HS-5 (cell line): ENCODE results near the gene SIGLEC14.
"Not testable (repeated sequence)": the region's sequence is repeated elsewhere in the genome, so short reads cannot be mapped to it uniquely, and the experiment has no call there.

Experiments
- DNase-seq: peaks from one replicate; pipeline ENCODE4 v3.0.0-alpha.2; 2012; ENCODE audit warnings: low read depth

Gene SIGLEC14

GRCh38 chr19:51646730-51647129 lies at the start of gene SIGLEC14:
SIGLEC14 (minus strand) TSS chr19:51646825; CDS start chr19:51646759, 66 bp downstream.
- DNase-seq: not testable (repeated sequence)

DNA sequence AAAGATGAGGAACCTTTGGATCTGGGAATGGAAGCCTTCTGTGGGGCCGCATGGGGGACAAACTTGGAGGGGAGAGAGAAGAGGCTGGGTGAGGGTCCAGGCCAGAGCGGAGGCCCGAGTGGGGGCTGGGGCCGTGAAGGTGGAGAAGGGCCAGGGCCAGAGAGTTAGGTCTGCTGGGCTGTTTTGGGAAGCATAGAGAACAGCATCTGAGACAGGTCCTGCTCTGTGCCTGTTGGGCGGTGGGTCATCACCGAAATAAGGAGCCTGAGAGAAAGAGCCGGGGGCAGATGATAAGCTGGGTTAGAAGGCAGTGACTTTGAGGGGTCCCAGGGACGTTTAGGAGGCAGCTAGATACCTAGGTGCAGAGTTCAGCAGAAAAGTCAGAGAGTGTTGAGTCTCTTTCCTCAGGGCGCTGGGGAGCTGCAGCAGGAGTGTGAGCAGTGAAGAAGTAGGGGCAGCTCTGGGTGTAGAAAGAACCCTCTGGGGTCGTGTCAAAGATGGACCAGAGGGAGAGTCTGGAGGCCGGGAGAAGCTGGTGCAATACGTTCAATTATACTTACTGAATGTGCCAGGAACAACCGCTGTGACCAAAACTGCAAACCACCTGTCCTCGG lies 49.2 kb upstream of the SIGLEC14 start:
- DNase-seq: no peak

GRCh38 chr19:51695088-51695487 lies 48.5 kb upstream of the SIGLEC14 start:
- no peak for DNase-seq

- DNase-seq: no peak
Observed at GRCh38 chr19:51694318-51695085, 47.9 kb upstream of the SIGLEC14 start.

- no peak for DNase-seq
Observed at GRCh38 chr19:51693819-51694218, 47.2 kb upstream of the SIGLEC14 start.

GRCh38 chr19:51693260-51693659 lies 46.6 kb upstream of the SIGLEC14 start, which contains the start of gene SPACA6:
SPACA6 (plus strand) TSS chr19:51693330; CDS start chr19:51693527, 197 bp downstream.
- DNase-seq: no peak

GRCh38 chr19:51692468-51692867 lies 45.8 kb upstream of the SIGLEC14 start:
- DNase-seq: no peak

DNA sequence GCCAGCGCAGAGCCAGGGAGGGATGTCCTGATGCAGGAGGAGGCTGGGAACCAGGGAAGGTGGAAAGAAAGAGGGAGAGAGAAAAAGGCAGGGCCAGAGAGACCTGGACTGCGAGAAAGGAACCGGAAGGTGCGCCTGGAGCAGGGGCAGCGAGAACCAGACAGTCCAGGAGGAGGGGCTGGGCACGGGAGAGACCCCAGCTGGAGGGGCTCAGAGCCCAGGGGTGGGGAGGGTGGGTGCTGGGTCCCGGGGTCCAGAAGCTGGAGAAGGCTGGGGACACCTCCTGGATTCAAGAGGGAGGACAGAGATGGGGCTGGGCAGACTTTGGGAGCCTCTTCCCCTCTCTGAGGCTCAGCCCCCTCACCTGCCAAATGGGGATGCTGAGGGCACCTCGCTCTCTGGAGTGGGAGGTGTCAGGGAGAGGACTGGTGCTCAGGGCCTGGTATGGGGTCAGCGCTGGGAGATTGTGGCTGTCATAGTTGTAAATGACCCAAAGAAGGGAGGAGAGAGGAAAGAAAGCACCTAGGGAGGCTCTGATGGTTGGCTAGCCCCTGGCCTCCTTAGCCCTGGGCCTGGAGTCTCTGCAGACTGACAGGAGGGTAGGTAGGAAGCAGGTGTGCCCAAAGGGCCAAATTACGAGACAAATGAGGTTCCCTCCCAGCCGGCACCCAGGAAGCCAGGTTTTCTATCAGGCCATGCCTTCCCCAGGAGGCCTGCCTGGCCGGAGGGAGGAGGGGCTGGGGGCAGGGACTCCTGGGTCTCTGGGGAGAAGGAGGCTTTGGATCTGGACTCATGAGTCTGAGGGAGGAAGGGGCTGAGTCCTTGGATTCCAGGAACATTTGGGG lies 45.2 kb upstream of the SIGLEC14 start:
- no peak for DNase-seq

- DNase-seq: no peak
Observed at GRCh38 chr19:51691074-51691583, 44.5 kb upstream of the SIGLEC14 start.

DNA sequence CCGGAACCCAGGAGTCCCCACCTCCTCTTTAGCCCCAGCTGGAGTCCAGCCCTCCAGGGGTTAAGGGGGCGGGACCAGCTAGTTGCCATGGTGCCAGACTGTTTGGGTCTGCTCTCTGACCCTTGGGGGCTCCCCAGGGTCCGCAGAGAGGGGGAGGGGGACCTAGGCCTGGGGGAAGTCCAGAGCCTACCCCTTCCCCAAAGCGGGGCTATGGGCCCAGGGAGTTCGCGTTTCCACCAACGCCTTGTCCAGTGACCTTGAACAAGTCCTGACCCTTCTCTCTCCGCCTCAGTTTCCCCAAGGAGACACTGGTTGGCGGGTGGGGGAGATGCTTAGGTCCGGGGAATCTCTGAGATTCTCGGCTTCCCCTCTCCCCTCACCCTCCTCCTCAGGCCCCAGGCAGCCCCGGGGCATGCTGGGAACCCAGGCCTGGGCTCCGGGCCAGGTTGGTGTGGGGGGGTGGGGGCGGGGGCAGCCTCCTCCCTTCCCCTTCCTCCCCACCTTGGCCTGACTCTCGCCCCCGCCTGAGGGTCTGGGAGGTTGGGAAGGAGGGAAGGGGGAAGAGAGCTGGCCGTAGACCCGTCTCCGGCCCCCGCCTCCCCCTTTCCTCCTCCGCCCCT lies 43.9 kb upstream of the SIGLEC14 start:
- no peak for DNase-seq

DNA sequence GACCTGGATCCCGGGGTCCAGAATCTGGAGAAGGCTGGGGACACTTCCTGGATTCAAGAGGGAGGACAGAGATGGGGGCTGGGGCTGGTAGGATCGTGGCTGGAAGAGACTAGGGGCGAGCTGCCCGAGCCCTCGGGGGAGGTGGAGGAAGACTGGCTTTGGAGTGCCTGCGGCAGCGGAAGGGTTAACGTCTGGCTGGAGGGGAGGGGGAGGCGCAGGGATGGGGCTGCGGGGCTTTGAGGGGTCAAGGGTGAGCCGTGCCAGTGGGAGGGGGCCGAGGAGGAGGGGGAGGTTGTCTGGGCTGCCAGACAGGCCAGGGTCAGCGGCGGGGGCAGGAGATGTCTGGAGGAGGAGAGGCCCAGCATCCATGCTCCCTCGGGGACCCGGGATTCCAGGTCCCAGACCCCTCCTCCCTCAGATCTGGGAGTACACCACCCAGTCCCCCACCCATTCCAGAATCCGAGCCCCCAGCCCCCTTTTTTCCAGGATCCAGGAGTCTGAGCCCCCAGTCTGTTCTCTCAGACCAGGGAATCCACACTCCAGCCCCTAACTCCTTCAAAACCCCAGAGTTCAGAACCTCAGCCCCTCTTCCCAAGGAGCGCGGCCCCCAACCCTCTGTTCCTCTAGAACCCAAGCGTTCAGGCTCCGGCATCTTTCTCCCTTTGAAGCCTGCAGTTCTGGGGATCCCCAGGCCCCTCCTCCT lies 43.3 kb upstream of the SIGLEC14 start:
- no peak for DNase-seq

DNA sequence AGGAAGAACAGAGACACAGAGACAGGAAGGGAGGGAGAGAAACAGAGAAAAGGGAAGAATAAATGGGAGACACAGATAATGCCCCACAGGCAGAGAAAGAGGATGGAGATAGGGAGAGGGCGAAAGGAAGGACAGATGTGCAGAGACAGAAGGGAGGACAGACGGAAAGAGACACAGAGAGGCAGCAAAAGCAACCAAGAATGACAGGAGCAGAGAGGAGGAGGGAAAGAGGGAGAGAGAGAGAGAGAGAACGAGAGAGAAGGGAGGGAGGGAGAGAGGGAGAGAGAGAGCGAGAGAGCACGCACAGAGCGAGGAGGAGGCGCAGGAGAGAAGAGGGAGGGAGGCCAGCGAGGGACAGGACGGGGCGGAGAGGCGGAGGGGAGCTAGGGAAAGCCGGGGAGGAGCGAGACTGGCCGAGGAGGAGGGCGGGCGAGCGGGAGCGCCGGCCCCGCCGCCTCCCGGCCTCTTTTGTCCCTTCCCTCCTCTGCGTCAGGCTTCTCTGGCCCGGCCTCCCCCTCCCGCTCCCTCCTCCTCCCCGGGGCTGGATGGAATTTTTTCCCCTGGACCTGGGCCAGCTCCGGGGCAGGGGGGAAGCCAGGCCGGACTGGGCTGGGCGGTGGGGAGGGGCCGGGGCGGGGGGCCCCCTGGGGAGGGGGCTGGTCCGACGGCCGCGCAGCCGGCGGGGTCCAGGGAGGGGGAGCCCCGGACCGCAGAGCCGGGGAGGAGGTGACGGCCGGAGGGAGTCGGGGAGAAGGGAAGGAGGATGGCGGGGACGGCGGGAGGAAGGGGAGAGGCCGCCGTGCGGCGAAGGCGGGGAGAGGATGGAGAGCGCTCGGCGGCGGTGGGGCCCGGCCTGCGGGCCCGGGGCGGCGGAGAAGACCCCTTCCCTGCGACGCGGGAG lies 42.3 kb upstream of the SIGLEC14 start:
- DNase-seq: peak; percentile 76

- DNase-seq: no peak
Observed at GRCh38 chr19:51687791-51688670, 41.4 kb upstream of the SIGLEC14 start.

DNA sequence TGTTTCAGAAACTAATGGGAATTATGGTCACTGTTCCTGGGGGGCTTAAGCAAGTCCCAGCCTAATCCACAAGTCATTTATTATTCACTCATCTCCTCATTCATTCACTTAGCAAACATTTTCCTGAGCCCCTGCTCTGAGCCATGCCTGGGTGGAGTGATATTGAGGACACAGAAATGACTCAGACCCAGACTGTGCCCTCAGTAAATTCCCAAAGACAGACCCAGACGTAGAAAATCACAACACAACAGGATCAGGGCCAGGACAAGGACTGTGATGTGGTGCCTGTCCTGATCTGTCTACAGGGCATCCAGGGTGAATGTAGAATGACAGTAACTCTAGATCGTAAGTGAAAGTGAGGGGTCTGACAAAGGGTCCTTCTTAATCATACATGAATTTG lies 39.5 kb upstream of the SIGLEC14 start:
- DNase-seq: no peak

- DNase-seq: no peak
Observed at GRCh38 chr19:51681286-51681941, 34.8 kb upstream of the SIGLEC14 start.

DNA sequence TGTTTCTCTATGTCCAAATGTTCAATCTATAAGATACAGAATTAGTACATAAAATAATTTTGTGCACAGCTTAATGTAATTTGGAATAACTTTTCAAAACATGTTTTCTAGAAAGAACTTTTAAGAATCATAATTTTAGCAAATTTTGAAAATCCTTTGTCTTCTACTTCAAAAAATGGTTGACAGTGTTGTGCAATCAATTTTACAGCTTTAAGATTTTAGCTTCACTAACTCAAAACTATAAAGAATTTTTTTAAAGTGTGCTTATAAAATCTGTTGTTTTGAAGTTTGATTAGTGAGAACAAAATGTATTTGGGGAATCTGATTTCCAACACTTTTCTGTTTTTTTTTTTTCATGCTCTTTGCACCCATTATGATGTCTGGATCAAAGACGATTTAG lies 33.8 kb upstream of the SIGLEC14 start:
- DNase-seq: no peak

DNA sequence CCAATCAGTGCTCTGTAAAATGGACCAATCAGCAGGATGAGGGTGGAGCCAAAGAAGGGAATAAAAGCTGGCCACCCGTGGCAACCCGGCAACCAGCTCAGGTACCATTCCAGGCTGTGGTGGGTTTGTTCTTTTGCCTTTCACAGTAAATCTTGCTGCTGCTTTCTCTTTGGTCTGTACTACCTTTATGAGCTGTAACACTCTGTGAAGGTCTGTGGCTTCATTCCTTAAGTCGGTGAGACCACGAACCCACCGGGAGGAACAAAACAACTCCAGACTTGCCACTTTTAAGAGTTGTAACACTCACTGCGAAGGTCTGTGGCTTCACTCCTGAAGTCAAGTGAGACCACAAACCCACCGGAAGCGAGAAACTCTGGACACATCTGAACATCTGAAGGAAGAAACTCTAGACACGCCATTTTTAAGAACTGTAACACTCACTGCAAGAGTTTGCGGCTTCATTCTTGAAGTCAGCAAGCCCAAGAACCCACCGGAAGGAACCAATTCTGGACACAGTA lies 30.0 kb upstream of the SIGLEC14 start:
- DNase-seq: no peak

DNA sequence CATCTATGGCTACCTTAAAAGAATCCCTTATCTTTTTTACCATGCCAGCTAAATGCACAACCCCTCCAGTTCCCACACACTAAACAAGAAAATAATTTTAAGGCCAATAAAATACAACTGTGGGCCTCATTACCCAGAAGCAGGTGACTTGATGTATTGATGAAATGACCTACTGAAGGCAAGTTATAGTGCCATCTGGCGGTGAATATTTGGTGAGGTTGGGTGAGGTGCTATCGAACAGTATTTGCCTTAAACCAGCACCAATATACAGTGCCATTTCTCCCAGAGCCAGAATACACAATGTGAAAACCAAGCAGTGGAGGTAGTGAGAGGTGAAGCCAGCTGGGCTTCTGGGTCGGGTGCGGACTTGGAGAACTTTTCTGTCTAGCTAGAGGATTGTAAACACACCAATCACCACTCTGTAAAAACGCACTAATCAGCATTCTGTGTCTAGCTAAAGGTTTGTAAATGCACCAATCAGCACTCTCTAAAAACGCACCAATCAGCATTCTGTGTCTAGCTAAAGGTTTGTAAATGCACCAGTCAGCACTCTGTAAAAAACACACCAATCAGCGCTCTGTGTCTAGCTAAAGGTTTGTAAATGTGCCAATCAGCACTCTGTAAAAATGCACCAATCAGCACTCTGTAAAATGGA lies 29.4 kb upstream of the SIGLEC14 start:
- DNase-seq: not testable (repeated sequence)
